Lower leg skin (tissue), 3 donors: ENCODE data around the gene INAVA.

ENCODE experiments used
- CTCF ChIP-seq, 3 donors: fragments of 450-650 bp; IDR thresholded peaks; one replicate each; pipeline ENCODE4 v1.5.1; 2016; ENCODE audit warnings: antibody characterized with exemption in 3 of 3, mild to moderate bottlenecking in 3 of 3, moderate library complexity in 2 of 3
- POLR2A ChIP-seq, 2 donors: fragments of 450-650 bp; IDR thresholded peaks; one replicate each; pipeline ENCODE4 v1.6.1; 2016 to 2017; ENCODE audit warnings: antibody characterized with exemption in 2 of 2, mild to moderate bottlenecking in 1 of 2, moderate library complexity in 1 of 2

- TF ChIP-seq CTCF (IDR thresholded peaks at IDR 0.05), result no peak
- TF ChIP-seq POLR2A (IDR thresholded peaks at IDR 0.05), result no peak
These were observed 24.8 kb upstream of the INAVA start for GRCh38 chr1:200869753-200870391.
